Uterus (tissue), 4 donors: Measurements from ENCODE around the gene DHRS3. TPM values are rescaled to one million over a fixed set of nuclear protein-coding genes. Genes with fewer than 3 reads are reported as not detected.

Experiments
- DNase-seq, 2 donors: peaks; one replicate each; pipeline ENCODE4 v3.0.0-alpha.2; 2019 to 2020
- H3K27ac ChIP-seq, 2 donors: fragments of 200-600 bp; sonication (generic); 1 replicate in 1 of 2; 2 replicates in 1 of 2; pipeline ENCODE4 v1.5.1; 2016 to 2018
- H3K27me3 ChIP-seq, 2 donors: fragments of 200-600 bp; sonication (generic); one replicate each; pipeline ENCODE4 v1.5.1; 2018 to 2019; ENCODE audit warnings: control low read depth in 1 of 2
- H3K36me3 ChIP-seq, 2 donors: fragments of 200-600 bp; sonication (generic); one replicate each; pipeline ENCODE4 v1.5.1; 2019; ENCODE audit warnings: control low read depth in 1 of 2
- H3K4me1 ChIP-seq, 2 donors: fragments of 200-600 bp; sonication (generic); one replicate each; pipeline ENCODE4 v1.5.1; 2018 to 2019; ENCODE audit warnings: control low read depth in 1 of 2
- H3K4me3 ChIP-seq, 2 donors: fragments of 200-600 bp; sonication (generic); 1 replicate in 1 of 2; 2 replicates in 1 of 2; pipeline ENCODE4 v1.5.1; 2018 to 2019; ENCODE audit warnings: mild to moderate bottlenecking in 1 of 2
- H3K9me3 ChIP-seq, 2 donors: fragments of 200-600 bp; sonication (generic); one replicate each; pipeline ENCODE4 v1.5.1; 2019; ENCODE audit warnings: control low read depth in 1 of 2
- CTCF ChIP-seq, 4 experiments: fragments of 200-600 bp in 2 of 4; fragments of 450-650 bp in 2 of 4; sonication (generic) in 2 of 4; IDR thresholded peaks; one replicate each; pipeline ENCODE4 v1.5.1; 2016 to 2019; ENCODE audit warnings: antibody characterized with exemption in 4 of 4, mild to moderate bottlenecking in 2 of 4, moderate library complexity in 1 of 4
- POLR2A ChIP-seq, 2 donors: fragments of 450-650 bp; IDR thresholded peaks; one replicate each; pipeline ENCODE4 v1.6.1; 2016; ENCODE audit warnings: antibody characterized with exemption in 2 of 2, mild to moderate bottlenecking in 1 of 2, moderate library complexity in 1 of 2
- intact Hi-C: fragments of 100-400 bp; cut with DNase I; formaldehyde crosslinking; loops from one replicate; pipeline ENCODE4 v1.15.1; 2023; ENCODE audit warnings: low total_unique reads
- total RNA-seq, 4 donors: library from RNA; depleted of rRNA in 3 of 4; stranded (reverse); fragments of >200 nt in 3 of 4; gene quantifications; one replicate each; pipeline versions ENCODE4 v1.1.0 to v1.2.4, GENCODE V29; 2014 to 2023
- donor health status: DM: yes; HTN: yes; CAD: no.

The DHRS3 gene
- total RNA-seq, 4 donors from 2014 or later, result 12.6 to 82.0 (median 51.5) TPM

DNA sequence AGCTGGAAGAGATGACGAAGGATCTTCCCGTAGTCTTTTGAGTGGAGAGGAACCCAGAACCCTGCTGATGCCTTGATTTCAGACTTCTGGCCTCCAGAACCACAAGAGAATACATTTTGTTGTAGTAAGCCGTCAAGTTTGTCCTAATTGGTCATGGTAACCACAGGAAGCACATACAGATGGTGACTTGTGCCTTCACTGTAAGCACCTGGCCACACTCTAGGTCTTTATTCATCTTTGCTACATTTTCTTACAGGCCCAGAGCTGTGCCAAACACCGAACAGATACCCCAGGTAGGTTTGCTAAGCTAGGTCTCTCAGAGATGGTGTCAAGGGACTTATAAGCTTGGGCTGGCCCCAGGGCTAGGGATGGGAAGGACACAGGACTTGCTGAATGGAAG is 4.8 kb downstream of the DHRS3 start:
- no peaks in the 10 kb centered on the region for H3K36me3 ChIP-seq

GRCh38 chr1:12610941-12611340 is 7.1 kb downstream of the DHRS3 start:
- no peak overlapping the region for H3K27ac ChIP-seq
- H3K36me3 ChIP-seq, result no peaks in the 10 kb centered on the region
- no peak overlapping the region for H3K4me3 ChIP-seq
- no peaks in the 10 kb centered on the region for H3K9me3 ChIP-seq
- H3K4me1 ChIP-seq, result no peaks in the 10 kb centered on the region
- intact Hi-C loops, result no loop called here
- TF ChIP-seq POLR2A (IDR thresholded peaks at IDR 0.05) (no peak), CTCF (IDR thresholded peaks at IDR 0.05) (no peak)
- H3K27me3 ChIP-seq, result no peaks in the 10 kb centered on the region
- no peak for DNase-seq

More for the DNA sequence above, 4.8 kb downstream of the DHRS3 start:
- intact Hi-C loops, result no loop called here
- no peaks in the 10 kb centered on the region for H3K27me3 ChIP-seq
- no peaks in the 10 kb centered on the region for H3K9me3 ChIP-seq
- TF ChIP-seq CTCF (IDR thresholded peaks at IDR 0.05) (no peak), POLR2A (IDR thresholded peaks at IDR 0.05) (no peak)
- no peak for DNase-seq
- no peak overlapping the region for H3K4me3 ChIP-seq
- no peaks in the 10 kb centered on the region for H3K4me1 ChIP-seq
- H3K27ac ChIP-seq, result peak overlapping the region in 1 of 2 donors; percentile 93

GRCh38 chr1:12610305-12610935 is 7.6 kb downstream of the DHRS3 start:
- Histone ChIP-seq H3K9me3 (no peaks in the 10 kb centered on the region), H3K4me3 (no peak overlapping the region), H3K27ac (no peak overlapping the region), H3K4me1 (no peaks in the 10 kb centered on the region), H3K36me3 (no peaks in the 10 kb centered on the region), H3K27me3 (no peaks in the 10 kb centered on the region)
- no peak for TF ChIP-seq CTCF (IDR thresholded peaks at IDR 0.05)
- DNase-seq, result no peak
- intact Hi-C loops, result no loop called here

- intact Hi-C loops, result no loop called here
Observed at GRCh38 chr1:12609469-12610003, 8.5 kb downstream of the DHRS3 start.

More at GRCh38 chr1:12609469-12610003, 8.5 kb downstream of the DHRS3 start:
- Histone ChIP-seq H3K4me1 (no peaks in the 10 kb centered on the region), H3K27ac (no peak overlapping the region), H3K9me3 (no peaks in the 10 kb centered on the region), H3K27me3 (no peaks in the 10 kb centered on the region), H3K4me3 (no peak overlapping the region), H3K36me3 (no peaks in the 10 kb centered on the region)
- no peak for TF ChIP-seq CTCF (IDR thresholded peaks at IDR 0.05)
- TF ChIP-seq POLR2A (IDR thresholded peaks at IDR 0.05), result no peak
- DNase-seq, result no peak
